Activated CD4-positive, alpha-beta T cell treated with anti-CD3 and anti-CD28 coated beads for 1 hour (primary cell): Measurements from ENCODE around the gene CPNE9.

Experiments used
- DNase-seq: peaks from one replicate; pipeline ENCODE4 v3.0.0-alpha.2; 2020

Gene CPNE9

GRCh38 chr3:9703736-9704346 lies at the start of gene CPNE9:
Gene CPNE9, plus strand, starts transcription at chr3:9703833. Its CDS starts 164 bp downstream, at chr3:9703997.
- DNase-seq, result no peak

- no peak for DNase-seq
These were observed 43.8 kb upstream of the CPNE9 start for GRCh38 chr3:9659849-9660248.

GRCh38 chr3:9660972-9661371 lies 42.7 kb upstream of the CPNE9 start:
- no peak for DNase-seq

- no peak for DNase-seq
These were observed 39.4 kb upstream of the CPNE9 start for GRCh38 chr3:9664119-9664751.

GRCh38 chr3:9666704-9667445 lies 36.8 kb upstream of the CPNE9 start:
- DNase-seq, result no peak

- no peak for DNase-seq
These were observed 34.4 kb upstream of the CPNE9 start for GRCh38 chr3:9669277-9669676.

- no peak for DNase-seq
These were observed 33.8 kb upstream of the CPNE9 start for GRCh38 chr3:9669720-9670432.

GRCh38 chr3:9673082-9673481 lies 30.6 kb upstream of the CPNE9 start:
- DNase-seq, result no peak

GRCh38 chr3:9673752-9674151 lies 29.9 kb upstream of the CPNE9 start:
- no peak for DNase-seq

GRCh38 chr3:9675736-9676290 lies 27.8 kb upstream of the CPNE9 start:
- no peak for DNase-seq

- no peak for DNase-seq
These were observed 26.8 kb upstream of the CPNE9 start for GRCh38 chr3:9676785-9677184.

- DNase-seq, result no peak
These were observed 25.1 kb upstream of the CPNE9 start for GRCh38 chr3:9678493-9678892.

GRCh38 chr3:9679476-9680080 lies 24.1 kb upstream of the CPNE9 start:
- DNase-seq, result no peak

- DNase-seq, result no peak
These were observed 22.5 kb upstream of the CPNE9 start for GRCh38 chr3:9681011-9681722.

- DNase-seq, result no peak
These were observed 21.9 kb upstream of the CPNE9 start for GRCh38 chr3:9681723-9682081.

- no peak for DNase-seq
These were observed 21.5 kb upstream of the CPNE9 start for GRCh38 chr3:9682096-9682495.

GRCh38 chr3:9683426-9683825 lies 20.2 kb upstream of the CPNE9 start:
- DNase-seq, result no peak

- no peak for DNase-seq
These were observed 18.2 kb upstream of the CPNE9 start for GRCh38 chr3:9685216-9686049.

GRCh38 chr3:9686050-9686550 lies 17.5 kb upstream of the CPNE9 start:
- DNase-seq, result no peak

GRCh38 chr3:9686703-9687102 lies 16.9 kb upstream of the CPNE9 start:
- DNase-seq, result no peak

- DNase-seq, result no peak
These were observed 16.1 kb upstream of the CPNE9 start for GRCh38 chr3:9687514-9687913.
